WERI-Rb-1 (cell line): ENCODE results near the gene NRXN3.

Experiments
- DNase-seq: peaks from one replicate; pipeline ENCODE4 v3.0.0-alpha.2; 2020
- H3K27ac ChIP-seq: fragments of 250-450 bp; sonication (Bioruptor Pico); 2 replicates; pipeline ENCODE4 v1.5.1; 2020; ENCODE audit warnings: mild to moderate bottlenecking, moderate library complexity
- H3K27me3 ChIP-seq: fragments of 250-450 bp; sonication (Bioruptor Pico); 2 replicates; pipeline ENCODE4 v1.5.1; 2021; ENCODE audit warnings: mild to moderate bottlenecking, low read depth, moderate library complexity; ENCODE audit not compliant: insufficient read depth, severe bottlenecking
- H3K36me3 ChIP-seq: fragments of 250-450 bp; sonication (Bioruptor Pico); 2 replicates; pipeline ENCODE4 v1.5.1; 2020; ENCODE audit warnings: mild to moderate bottlenecking, moderate library complexity
- H3K4me3 ChIP-seq: 2 replicates; pipeline ENCODE4 v1.5.1; 2011; ENCODE audit warnings: low read depth, mild to moderate bottlenecking, control low read depth, low read length
- H3K9me3 ChIP-seq: fragments of 250-450 bp; sonication (Bioruptor Pico); 2 replicates; pipeline ENCODE4 v1.5.1; 2021; ENCODE audit warnings: mild to moderate bottlenecking, moderate library complexity; ENCODE audit not compliant: severe bottlenecking
- TF ChIP-seq, protein P1 (sequence below): IDR thresholded peaks from 2 replicates; pipeline ENCODE4 v1.5.1; 2011; ENCODE audit warnings: low read depth, mild to moderate bottlenecking, control low read depth, inconsistent platforms, low read length

NRXN3 gene

DNA sequence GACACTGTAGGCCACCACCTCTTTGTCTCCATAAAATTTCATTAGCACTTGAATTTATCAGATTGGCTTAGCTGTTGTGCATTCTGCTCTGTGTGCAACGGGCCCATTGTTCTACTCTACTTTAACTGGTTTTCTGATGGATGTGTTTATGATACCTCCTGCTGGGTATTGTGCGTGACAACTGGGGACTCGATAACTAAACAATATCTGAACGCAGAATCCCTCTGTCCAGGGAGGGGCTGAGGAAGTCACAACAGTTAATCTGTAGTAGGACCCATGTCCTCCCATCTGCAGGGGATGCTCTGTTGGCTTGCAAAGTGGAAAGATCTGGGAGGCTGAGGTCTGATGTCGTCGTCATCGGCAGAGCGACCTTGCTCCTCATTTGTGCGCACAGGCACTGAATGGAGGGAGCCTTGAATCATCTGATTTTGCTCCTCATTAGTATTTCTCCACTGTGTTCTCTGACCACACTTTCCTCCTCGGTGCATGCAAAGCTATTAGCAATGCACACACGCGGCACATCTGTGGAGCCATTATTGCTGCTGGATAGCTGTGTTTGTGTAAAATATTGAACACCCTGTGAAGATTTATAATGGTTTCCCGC, 422.5 kb downstream of the NRXN3 start:
- no peak overlapping the region for H3K27ac ChIP-seq
- TF ChIP-seq, protein P1, sequence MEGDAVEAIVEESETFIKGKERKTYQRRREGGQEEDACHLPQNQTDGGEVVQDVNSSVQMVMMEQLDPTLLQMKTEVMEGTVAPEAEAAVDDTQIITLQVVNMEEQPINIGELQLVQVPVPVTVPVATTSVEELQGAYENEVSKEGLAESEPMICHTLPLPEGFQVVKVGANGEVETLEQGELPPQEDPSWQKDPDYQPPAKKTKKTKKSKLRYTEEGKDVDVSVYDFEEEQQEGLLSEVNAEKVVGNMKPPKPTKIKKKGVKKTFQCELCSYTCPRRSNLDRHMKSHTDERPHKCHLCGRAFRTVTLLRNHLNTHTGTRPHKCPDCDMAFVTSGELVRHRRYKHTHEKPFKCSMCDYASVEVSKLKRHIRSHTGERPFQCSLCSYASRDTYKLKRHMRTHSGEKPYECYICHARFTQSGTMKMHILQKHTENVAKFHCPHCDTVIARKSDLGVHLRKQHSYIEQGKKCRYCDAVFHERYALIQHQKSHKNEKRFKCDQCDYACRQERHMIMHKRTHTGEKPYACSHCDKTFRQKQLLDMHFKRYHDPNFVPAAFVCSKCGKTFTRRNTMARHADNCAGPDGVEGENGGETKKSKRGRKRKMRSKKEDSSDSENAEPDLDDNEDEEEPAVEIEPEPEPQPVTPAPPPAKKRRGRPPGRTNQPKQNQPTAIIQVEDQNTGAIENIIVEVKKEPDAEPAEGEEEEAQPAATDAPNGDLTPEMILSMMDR: no peak
- H3K27me3 ChIP-seq: no peaks in the 10 kb centered on the region
- H3K4me3 ChIP-seq: no peak overlapping the region
- no peaks in the 10 kb centered on the region for H3K36me3 ChIP-seq
- no peak for DNase-seq
- no peaks in the 10 kb centered on the region for H3K9me3 ChIP-seq

DNA sequence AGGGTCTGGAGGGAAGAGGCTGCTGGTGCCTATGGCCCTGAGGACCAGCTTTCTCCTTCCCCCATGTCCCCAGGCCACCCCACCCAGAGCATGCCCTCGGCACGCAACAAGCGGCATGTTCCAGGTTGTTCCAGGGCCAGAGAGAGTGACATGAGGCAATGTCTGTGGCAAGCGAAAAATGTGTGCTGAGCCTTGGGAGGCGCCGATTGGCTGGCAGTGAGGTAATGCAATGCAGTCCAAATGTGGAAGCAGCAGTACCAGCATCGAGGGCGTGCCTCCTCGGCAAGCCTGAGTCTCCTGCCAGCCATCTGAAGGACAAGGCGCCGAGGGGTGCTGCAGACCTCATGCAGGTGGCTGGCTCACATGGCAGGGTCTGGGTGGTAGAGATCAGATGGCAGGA, 423.8 kb downstream of the NRXN3 start:
- TF ChIP-seq, protein P1: no peak
- Histone ChIP-seq H3K27me3 (no peaks in the 10 kb centered on the region), H3K4me3 (no peak overlapping the region), H3K27ac (no peak overlapping the region), H3K9me3 (no peaks in the 10 kb centered on the region), H3K36me3 (no peaks in the 10 kb centered on the region)
- no peak for DNase-seq

DNA sequence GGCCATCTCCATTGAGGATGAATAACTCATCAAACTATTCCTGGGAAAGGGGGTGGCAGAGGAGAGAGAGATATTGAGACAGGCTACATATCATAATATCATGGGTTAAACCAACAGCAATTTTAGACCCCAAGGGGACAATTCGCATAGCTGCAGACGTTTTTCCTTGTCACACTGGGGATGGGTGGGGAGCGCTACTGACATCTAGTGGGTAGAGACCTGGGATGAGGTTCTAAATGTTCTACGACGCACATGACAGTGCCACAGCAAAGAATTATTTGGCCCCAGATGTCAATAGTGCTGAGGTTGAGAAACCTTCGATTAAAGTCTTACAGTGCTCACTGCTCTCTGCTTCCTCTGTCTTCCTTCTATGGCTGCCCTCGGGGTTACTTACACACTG, 425.6 kb downstream of the NRXN3 start:
- no peak overlapping the region for H3K4me3 ChIP-seq
- no peaks in the 10 kb centered on the region for H3K9me3 ChIP-seq
- DNase-seq: peak; percentile 68
- H3K27me3 ChIP-seq: no peaks in the 10 kb centered on the region
- no peaks in the 10 kb centered on the region for H3K36me3 ChIP-seq
- TF ChIP-seq, protein P1: peak; percentile 74
- H3K27ac ChIP-seq: no peak overlapping the region

DNA sequence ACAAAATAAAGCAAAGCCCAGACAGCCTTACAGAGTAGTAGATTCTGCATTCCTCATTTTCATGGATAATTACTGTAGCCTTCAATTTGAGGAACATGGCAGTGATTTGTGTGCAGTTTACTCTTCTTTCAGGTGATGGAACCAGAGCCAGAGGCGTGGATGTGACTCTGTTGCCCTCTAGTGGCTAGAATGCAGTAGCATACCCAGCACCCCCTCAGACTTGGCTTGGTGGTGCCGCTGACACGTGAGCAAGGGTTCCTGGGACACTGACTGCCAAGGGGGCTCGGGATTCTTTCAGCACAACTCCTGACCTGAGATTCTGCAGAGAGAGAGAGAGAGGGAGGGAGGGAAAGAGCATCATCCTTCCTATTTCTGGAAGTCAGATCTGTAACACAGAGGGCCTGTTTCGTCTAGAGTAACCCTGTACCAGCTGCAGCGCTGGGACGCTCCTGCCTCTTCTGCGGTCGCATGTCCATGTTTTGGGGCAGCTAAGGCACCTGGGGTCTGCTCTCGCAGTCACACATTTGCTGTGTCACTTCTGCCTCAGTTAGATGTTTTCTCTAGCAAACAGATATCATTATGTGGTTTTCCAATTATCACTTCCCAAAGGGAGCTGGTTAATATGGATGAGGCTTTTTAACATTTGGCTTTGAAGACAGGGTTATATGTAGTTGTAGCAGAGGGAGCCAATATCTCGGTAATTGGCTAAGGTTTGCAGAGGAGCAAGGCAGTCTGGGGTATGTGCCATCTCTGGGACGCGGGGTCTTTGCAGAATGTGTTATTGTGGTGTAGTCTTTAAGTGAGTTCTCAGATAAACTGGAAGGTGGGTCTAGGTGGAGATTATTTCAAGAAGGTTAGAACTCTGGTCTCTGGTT, 428.1 kb downstream of the NRXN3 start:
- TF ChIP-seq, protein P1: peak; percentile 98
- DNase-seq: peak; percentile 71
- Histone ChIP-seq H3K36me3 (no peaks in the 10 kb centered on the region), H3K27ac (no peak overlapping the region), H3K9me3 (no peaks in the 10 kb centered on the region), H3K27me3 (no peaks in the 10 kb centered on the region), H3K4me3 (no peak overlapping the region; the same call in 1 of the 2 replicates)

DNA sequence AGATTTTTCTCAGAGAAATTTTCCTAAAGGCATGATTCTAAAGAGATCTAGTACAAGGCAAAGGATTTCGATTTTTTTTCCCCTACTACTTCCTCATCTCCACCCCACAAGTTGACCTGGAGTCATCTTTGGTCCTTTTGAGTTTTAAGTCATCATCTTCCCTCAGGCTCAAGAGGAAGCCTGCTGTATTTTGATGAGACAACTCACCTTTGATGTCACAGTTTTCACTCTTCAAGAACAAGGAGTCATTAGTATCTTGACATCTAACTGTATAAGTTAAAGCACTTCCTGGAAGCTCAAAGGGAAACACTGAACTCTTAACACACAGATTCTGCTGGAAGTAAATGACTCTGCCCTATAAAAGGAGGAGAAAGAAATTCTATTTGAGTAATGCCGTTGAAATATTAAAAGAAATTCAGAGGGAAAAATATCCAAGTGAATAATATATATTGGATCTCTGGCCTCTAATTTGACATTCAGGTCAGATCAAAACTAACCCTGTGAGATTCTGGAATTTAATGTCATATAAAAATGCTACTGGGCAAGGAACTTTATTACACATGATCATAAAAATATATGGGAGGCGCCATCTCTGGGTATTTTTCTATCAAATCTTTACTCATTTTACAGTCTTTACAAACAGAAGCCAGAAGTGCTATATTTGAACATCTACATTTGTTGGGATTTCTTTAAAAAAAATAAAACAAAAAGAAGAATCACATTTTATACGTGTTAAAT, 435.0 kb downstream of the NRXN3 start:
- H3K27ac ChIP-seq: no peak overlapping the region
- DNase-seq: no peak
- no peak overlapping the region for H3K4me3 ChIP-seq
- no peaks in the 10 kb centered on the region for H3K27me3 ChIP-seq
- H3K9me3 ChIP-seq: no peaks in the 10 kb centered on the region
- no peaks in the 10 kb centered on the region for H3K36me3 ChIP-seq
- TF ChIP-seq, protein P1: no peak
